Measurements from ENCODE around the gene MED8.

Gene MED8

DNA sequence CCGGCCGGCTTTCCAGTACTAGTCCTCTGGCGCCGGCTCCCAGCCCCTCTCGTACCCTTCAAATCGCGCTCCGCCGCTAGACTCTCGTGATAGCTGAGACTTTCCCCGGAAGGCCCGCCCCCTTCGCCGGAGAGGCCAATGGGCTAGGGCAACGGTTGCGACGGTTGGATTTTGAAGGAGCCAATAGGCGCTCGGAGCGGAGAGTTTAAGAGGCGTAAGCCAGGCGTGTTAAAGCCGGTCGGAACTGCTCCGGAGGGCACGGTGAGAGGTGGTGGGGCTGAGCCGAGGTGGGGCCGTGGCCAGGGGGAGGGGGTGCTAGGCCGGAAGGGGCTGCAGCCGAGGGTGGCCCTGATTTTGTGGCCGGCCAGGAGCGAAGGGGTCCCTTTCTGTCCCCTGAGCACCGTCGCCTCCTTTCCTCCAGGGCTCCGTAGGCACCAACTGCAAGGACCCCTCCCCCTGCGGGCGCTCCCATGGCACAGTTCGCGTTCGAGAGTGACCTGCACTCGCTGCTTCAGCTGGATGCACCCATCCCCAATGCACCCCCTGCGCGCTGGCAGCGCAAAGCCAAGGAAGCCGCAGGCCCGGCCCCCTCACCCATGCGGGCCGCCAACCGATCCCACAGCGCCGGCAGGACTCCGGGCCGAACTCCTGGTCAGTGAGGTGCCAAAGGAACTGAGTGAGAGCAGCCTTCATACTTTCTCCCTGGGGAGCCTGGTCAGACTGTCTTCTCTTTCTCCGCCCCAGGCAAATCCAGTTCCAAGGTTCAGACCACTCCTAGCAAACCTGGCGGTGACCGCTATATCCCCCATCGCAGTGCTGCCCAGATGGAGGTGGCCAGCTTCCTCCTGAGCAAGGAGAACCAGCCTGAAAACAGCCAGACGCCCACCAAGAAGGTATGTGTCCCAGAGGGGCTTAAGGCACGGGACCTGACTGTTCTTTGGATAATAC lies 30.6 kb downstream of the MED8 start, which contains the start of gene CDC20:
CDC20 (plus strand) TSS at position 236 of the 948 bp plus-strand sequence; CDS start at position 471, 235 bp downstream.
- peak; percentile 96 for DNase-seq (ENCODE audit: low read depth)

DNA sequence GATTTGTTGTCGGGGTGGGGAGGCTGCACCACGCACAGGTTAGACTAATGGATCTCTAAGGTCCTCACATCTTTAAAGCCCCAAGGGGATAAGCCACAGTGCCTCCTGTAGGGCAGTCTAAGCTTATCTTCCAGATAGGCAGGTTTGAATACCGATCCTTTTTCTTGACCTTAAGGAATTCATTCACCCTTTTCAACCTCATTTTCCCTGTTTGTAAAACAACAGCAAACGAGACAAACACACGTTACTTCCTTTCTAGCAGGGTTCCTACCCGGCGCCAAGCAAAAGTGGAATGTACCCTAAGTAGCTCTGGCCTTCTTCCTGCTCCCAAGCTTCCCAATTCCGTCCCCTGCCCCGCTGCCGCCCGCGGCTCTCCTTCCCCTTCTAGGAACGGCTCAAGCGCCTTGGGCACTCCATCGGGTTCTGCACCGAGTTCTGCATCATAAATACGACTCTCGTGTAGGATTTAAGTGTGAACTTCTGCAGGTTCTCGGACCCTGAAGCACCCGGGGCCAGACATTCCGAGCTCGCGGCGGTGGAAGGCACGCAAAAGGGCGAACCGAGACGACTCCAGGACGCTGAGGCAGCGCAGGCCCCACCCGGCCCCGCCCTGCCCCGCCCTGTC lies 31.4 kb downstream of the MED8 start:
- DNase-seq (ENCODE audit: low read depth) = no peak

DNA sequence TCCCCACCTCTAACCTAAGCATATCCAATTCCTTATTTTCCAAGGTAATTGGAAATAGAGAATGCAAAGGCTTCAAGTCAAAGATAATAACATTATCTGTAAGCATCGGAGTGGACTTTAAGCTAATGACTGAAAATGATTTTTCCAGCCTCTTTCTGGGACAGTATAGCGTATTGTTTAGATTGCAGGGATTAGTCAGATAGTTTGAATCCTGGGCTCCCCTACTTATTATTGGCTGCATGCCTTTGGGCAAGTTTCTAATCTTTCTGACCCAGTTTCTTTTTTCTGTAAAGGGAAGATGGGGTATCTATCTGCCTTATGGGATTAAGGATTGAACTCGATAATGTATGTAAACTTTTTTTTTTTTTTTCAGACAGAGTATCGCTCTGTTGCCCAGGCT lies 32.3 kb downstream of the MED8 start:
- DNase-seq (ENCODE audit: low read depth) = no peak

DNA sequence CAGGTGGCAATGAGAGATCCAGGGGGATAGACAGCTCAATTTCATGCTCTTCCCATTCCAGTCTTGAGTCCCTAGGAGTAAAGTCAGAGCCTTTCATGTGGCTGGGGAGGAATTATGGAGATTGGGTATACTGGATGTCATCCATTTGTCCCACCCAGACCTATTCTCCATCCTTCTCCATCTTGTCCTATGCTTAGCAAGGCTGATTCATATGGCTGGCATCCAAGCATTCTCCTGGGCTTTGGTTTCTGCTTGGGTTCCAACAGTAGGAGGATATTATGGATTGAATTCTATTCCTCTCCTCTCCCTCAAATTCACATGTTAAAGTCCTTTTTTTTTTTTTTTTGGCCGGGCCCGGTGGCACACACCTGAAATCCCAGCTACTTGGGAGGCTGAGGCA lies 34.7 kb downstream of the MED8 start:
- no peak for DNase-seq (ENCODE audit: low read depth)

DNA sequence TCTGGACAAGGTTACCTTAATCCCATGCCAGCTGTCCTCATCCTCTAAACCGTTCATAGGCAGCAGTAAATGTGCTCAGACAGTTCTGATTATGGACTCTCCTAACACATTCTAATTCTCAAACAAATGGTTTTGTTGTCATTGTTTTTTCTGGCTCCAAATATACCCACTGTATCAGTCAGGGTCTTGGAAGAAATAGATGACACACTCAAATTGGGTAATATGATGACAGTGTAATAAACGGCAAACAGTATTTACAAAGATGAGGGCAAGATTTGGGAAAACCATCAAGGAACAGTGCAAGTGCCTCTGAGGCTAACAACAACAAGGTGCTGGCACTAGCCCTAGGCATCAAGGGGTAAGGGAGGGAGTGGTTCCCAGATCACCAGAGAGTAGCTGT lies 35.1 kb downstream of the MED8 start:
- DNase-seq (ENCODE audit: low read depth) = no peak

DNA sequence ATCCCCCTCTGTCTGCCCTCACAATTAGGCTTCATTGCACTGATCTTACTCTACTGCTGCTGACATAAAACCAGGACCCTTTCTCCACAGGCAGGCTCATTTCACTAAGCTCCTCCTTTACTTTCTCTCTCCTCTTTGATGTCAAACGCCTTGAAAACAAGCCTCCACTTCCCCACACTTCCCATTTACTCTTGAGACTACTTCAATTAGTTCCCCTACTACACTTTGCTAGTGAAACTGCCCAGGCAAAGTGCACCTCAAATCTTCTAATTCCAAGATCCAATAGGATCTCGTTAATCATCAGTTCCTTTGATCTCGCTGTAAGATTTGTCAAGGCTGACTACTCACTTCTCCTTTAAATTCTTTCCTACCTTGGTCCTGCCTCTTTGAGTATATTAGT lies 36.7 kb downstream of the MED8 start:
- DNase-seq (ENCODE audit: low read depth) = no peak

DNA sequence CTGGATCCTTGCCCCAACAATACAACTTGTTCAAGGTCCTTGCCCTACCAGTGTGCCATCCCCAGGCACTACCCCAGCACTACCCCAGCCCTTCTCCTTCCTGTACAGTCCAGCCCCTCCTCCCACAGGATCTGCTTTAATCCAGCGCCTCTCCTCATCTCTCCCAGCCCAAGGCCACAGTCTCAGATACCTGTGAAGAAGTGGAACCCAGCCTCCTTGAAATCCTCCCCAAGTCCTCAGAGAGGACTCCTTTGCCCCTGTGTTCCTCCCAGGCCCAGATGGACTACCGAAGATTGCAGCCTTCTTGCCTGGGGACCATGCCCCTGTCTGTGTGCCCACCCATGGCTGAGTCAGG lies 37.3 kb downstream of the MED8 start:
- no peak for DNase-seq (ENCODE audit: low read depth)

DNA sequence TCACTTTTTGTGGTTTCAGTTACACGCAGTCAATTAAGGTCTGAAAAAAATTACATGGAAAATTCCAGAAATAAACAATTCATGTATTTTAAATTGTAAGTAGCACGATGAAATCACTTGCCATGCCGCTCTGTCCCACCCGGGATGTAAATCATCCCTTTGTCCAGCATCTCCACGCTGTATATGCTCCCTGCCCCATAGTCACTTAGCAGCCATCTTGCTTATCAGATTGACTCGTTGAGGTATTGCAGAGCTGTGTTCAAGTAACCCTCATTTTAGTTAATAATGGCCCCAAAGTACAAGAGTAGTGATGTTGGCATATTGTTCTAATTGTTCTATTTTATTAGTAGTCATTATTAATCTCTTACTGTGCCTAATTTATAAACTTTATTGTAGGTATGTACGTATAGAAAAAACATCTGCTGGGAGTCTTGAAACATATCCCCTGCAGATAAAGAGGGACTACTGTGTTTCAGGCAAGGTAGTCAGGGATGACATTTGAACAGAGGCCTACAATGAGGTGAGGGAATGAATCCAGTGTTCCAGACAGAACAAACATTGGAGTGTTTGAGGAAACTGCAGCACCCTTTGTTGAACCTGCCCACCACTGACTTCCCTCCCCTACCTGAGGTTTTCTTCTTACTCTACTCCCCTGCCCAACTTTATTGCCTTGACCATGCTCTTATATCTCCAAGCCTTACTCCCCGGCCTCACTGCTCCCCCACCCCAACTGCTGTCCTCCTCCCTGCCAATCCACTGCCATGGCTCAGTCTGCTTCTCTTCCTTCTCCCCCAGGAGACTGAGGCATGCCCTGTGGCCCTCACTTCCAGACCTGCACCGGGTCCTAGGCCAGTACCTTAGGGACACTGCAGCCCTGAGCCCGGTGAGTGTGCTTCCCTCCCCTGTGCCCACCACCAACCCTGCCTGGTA lies 37.9 kb downstream of the MED8 start:
- DNase-seq (ENCODE audit: low read depth) = no peak

DNA sequence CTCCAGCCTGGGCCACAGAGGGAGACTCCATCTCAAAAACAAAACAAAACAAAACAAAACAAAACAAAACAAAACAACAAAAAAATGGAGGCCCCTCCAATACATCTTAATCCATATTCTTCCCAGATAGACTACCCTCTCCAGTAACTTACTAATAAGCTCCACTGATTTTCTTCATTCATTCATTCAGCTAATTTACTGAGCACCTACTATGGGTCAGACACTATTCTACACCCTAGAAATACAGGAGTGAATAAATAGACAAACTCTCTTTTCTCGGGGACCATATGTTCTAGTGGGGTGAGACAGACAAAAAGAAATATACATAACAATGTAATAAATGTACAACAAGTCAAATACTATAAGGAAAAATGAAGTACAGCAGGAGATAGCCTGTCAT lies 38.6 kb downstream of the MED8 start:
- DNase-seq (ENCODE audit: low read depth) = no peak

DNA sequence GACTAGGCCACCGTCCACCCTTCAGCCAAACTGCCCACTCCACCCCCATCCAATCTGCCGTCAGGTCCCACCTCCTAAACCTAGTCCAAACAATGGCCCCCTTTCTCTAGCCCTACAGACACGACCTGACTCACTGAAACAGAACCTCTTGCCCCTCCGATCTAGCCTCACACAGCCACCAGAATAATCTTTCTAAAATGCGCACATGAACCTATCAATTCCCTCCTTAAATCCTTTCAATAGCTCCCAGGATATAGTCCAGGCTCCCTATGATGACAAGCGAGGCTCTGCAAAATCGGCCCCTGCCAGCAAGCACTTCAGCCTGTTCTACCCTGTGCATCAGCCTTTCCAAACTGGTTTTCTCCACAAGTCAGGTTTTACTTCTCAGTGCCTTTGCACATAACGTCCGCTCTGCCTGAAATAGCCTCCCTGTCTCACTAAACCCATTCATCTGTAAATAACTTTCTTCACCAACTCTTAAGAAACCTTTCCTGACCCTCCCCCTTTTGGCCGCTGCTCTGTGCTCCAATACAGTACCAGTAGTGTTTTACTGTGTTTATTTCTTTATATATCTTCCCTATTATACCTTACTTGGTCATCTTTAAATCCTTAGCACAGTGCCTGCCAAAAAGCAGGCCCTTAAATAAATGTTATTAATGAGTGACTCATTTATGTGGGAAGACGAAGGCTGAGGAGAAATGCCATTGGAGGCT lies 39.9 kb downstream of the MED8 start:
- no peak for DNase-seq (ENCODE audit: low read depth)

DNA sequence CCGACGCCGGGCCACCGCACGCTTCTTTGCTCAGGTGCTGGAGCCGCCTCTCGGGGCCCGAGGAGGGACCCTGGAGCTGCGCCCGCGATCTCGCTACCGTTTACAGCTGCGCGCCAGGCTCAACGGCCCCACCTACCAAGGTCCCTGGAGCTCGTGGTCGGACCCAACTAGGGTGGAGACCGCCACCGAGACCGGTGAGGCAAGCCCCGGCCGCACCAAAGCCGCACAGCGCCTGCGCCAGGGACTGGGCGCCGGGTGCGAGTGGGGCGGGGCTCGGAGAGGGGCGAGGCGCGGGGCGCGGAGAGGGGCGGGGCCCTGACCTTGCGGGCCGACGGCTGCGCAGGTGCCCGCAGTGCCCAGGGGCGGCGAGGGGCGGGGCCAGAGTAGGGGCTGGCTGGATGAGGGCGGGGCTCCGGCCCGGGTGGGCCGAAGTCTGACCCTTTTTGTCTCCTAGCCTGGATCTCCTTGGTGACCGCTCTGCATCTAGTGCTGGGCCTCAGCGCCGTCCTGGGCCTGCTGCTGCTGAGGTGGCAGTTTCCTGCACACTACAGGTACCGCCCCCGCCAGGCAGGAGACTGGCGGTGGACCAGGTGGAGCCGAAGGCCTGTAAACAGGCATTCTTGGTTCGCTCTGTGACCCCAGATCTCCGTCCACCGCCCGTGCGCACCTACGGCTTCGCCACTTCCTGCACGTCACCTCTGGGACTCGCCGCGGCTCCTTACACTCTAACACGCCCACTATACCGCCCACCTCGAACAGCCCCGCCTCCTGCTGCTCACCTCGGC lies 40.6 kb downstream of the MED8 start:
- DNase-seq (ENCODE audit: low read depth) = no peak

DNA sequence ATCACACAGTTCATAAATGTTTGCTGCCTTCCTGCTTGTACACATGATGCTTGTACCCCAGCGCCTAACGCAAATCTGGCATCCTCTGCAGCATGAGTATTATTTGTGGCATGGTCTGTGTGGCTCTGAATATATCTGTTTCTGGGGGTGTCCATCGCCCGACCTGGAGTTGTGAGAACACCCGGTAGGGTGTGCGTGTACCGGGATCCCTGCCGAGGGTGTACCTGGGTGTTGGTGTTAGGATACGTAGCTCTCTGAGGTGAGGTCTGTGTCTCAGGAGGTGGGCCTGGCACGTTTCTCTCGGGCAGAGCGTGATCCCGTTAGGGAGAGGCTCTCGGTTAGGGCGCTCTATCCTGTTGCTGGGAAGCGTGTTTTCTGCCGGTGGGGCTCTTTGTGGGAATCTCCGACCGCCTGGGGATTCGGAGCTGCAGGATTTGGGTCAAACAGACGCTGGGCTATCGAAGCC lies 41.2 kb downstream of the MED8 start:
- DNase-seq (ENCODE audit: low read depth) = no peak

DNA sequence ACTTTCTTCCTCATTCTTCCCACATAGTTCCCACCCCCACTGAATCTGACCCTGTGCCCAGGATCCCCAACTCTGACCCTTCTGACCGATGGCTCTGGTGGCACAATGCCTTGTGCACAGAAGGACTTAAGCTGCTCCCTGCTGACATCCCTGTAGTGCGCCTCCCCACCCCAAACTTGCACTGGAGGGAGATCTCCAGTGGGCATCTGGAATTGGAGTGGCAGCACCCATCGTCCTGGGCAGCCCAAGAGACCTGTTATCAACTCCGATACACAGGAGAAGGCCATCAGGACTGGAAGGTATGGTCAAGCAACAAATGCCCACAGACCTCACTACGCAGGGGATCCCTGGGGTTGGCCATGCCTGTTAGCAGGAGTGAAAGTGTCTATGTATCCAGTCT lies 43.0 kb downstream of the MED8 start:
- no peak for DNase-seq (ENCODE audit: low read depth)

DNA sequence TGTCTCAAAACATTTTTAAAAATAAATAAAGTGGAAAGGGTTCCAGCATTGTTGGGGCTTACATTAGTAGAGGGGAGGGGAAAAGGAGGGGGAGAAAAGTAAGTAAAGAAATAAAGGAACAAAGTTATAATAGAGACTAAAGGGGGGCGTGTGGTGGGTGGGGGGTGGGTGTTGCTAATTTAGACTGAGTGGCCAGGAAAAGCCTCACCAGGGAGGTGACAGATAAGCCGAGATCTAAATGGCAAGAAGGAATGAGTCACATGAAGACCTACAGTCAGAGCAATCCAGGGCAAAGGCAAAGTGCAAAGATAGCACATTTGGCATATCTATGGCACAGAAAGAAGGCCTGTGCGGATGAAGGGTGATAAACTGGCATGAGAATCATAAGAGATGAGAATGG lies 44.5 kb downstream of the MED8 start:
- DNase-seq (ENCODE audit: low read depth) = no peak

DNA sequence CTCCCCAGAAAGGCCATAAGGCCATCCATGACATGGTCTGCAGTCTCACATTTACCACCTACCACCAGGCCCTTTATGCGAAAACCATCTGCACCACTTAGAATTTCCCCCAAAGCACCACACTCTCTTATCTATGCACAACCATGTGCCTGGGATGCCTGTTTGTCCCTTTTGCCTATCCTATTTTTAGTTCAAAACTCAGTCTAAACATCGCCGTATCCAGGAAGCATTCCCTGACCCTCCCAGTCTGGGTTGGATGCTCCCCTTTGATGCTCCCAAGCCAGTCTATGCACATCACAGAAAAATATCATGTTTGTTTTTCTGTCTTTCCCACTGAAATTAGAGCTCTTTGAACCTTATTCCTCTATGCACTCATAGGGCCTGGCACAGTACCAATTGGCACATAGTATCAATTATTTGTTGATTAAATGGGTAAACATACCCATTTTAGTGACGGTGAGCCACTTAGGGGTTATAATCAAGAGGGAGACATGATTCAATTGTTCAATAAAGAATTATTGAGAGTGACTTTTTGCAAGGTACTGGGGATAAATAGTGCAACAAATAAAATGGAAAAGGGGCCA lies 45.2 kb downstream of the MED8 start:
- no peak for DNase-seq (ENCODE audit: low read depth)

DNA sequence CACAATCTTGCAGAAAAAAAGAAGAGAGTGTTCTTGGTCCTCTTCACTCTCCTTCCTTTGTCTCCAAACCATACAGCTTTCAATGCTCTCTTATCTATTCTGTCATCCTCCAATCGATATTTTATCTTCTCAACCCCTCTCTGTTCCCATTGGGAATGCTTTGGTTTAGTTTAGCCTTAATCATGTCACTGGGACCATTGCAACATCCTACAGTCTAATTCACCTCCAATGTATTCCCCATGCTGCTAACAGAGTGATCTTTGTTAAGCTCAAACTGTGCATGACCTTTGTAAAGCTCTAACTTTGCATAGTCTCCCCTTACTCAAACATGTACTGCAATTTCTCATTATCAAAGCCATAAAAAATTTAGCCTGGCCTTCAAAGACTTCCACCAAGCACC lies 49.0 kb downstream of the MED8 start:
- DNase-seq (ENCODE audit: low read depth) = no peak

DNA sequence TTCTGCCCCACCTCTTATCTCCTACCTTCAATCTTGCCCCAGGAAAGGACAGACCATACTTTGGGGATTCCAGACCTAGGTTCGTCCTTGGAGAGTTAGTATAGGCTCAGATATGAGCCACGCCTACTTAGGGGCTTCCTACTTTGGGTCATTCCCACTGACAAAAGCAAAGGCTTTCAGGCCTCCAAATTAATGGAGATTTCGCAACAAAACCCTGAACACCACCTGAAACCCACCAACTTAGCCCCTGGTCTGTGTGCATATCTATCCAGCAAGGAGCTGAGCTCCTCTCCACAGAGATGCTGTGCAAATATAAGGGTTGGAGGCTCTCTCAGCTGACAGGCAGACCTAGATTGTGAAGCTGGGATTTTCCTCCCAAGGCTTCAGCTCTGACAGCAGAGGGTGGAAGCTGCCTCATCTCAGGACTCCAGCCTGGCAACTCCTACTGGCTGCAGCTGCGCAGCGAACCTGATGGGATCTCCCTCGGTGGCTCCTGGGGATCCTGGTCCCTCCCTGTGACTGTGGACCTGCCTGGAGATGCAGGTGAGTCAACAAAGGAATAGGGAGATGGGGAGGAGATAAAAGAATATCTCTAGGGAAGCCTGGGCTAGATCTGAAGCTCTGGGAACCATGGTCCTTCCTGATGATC lies 49.9 kb downstream of the MED8 start:
- no peak for DNase-seq (ENCODE audit: low read depth)

DNA sequence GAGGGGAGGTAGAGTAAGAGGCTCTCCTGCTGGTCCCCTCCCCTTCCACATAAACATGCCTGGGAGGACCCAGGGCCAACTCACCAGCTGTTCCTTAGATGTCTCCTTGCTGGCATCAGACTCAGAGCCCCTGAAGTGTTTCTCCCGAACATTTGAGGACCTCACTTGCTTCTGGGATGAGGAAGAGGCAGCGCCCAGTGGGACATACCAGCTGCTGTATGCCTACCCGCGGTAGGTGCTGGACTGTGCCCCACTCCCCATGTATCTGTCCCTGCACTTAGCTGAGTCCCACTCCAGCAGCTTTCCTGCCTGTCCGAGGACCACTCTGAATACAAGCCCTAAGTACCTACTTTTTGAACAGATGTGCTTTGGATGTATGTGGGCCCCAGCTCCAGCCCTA lies 51.6 kb downstream of the MED8 start:
- DNase-seq (ENCODE audit: low read depth) = no peak

DNA sequence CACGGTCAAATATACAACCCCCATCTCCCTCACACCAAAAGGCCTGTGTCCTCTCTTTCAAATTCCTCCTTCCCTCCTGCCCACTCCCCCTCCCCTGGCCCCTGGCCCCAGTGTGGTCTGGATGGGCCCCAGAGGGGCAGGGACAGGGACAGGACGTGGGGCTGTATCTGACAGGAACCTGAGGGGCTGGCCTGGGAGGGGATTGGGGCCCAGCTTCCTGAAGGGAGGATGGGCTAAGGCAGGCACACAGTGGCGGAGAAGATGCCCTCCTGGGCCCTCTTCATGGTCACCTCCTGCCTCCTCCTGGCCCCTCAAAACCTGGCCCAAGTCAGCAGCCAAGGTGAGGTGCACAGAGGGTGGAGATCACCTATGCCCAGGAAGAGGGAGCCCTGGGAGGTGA lies 52.0 kb downstream of the MED8 start, which contains the start of gene MPL:
MPL (plus strand) TSS at position 231 of the 400 bp plus-strand sequence; CDS start at position 262, 31 bp downstream.
- no peak for DNase-seq (ENCODE audit: low read depth)
